A549 (cell line): ENCODE measurements around the gene DECR2.

ENCODE experiments used
- EP300 ChIP-seq, 2 experiments: fragments of >200 bp; sonication (Bioruptor Twin); formaldehyde crosslinking; IDR thresholded peaks; 2 replicates in 1 of 2; 3 replicates in 1 of 2; pipeline ENCODE4 v1.6.1; 2016 to 2017
- HOXA7 ChIP-seq: fragments of 250-450 bp; sonication (Bioruptor Pico); IDR thresholded peaks from 2 replicates; pipeline ENCODE4 v1.5.0; 2020; ENCODE audit warnings: mild to moderate bottlenecking, moderate library complexity
- MAX ChIP-seq: IDR thresholded peaks from 2 replicates; pipeline ENCODE4 v1.6.1; 2012
- RFX5 ChIP-seq: fragments of 450-650 bp; IDR thresholded peaks from 2 replicates; pipeline ENCODE4 v1.7.1; 2014; ENCODE audit warnings: antibody characterized with exemption, mild to moderate bottlenecking, moderate library complexity
- TF ChIP-seq, protein P1 (sequence below): fragments of >200 bp; sonication (Bioruptor Twin); formaldehyde crosslinking; IDR thresholded peaks from 3 replicates; pipeline ENCODE4 v1.5.1; 2016

DNA sequence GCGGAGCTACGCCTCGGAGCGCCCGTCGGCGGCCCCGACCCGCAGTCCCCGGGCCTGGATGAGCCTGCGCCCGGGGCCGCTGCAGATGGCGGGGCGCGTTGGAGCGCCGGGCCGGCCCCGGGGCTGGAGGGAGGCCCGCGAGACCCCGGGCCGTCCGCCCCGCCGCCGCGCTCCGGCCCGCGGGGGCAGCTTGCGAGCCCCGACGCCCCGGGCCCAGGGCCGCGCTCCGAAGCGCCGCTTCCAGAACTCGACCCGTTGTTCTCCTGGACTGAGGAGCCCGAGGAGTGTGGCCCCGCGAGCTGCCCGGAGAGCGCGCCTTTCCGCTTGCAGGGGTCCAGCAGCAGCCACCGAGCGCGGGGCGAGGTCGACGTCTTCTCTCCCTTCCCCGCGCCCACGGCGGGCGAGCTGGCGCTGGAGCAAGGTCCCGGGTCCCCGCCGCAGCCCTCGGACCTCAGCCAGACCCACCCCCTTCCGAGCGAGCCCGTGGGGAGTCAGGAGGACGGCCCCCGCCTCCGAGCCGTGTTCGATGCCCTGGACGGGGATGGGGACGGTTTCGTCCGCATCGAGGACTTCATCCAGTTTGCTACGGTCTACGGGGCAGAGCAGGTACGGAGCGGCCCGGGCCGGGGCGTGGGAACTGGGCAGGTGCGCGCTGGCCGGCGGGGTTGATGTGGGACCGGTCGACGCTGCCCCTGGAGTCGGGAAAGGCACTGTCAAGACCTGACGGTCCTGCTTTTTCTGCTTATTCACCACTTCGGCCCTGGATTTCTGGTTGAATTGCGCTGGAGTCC is 24.6 kb downstream of the DECR2 start:
- TF ChIP-seq RFX5 (no peak), MAX (no peak), HOXA7 (CRISPR knock-in tag) (no peak), EP300 (IDR thresholded peaks at IDR 0.05) (no peak)
- TF ChIP-seq, protein P1, sequence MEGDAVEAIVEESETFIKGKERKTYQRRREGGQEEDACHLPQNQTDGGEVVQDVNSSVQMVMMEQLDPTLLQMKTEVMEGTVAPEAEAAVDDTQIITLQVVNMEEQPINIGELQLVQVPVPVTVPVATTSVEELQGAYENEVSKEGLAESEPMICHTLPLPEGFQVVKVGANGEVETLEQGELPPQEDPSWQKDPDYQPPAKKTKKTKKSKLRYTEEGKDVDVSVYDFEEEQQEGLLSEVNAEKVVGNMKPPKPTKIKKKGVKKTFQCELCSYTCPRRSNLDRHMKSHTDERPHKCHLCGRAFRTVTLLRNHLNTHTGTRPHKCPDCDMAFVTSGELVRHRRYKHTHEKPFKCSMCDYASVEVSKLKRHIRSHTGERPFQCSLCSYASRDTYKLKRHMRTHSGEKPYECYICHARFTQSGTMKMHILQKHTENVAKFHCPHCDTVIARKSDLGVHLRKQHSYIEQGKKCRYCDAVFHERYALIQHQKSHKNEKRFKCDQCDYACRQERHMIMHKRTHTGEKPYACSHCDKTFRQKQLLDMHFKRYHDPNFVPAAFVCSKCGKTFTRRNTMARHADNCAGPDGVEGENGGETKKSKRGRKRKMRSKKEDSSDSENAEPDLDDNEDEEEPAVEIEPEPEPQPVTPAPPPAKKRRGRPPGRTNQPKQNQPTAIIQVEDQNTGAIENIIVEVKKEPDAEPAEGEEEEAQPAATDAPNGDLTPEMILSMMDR = no peak
